SU-DHL-6 (cell line): ENCODE results near the gene ZSWIM4.

ENCODE experiments used
- H2AFZ ChIP-seq: fragments of 200-600 bp; sonication (generic); 2 replicates; pipeline ENCODE4 v1.6.1; 2014; ENCODE audit warnings: low read depth, mild to moderate bottlenecking, moderate library complexity, mixed read lengths, antibody characterized with exemption, low read length; ENCODE audit not compliant: severe bottlenecking
- H3F3A ChIP-seq: fragments of 200-600 bp; shearing (Covaris generic); 2 replicates; pipeline ENCODE4 v1.6.0; 2016; ENCODE audit warnings: antibody characterized with exemption, mild to moderate bottlenecking; ENCODE audit not compliant: insufficient read depth
- H3K27ac ChIP-seq: fragments of 200-600 bp; sonication (generic); 2 replicates; pipeline ENCODE4 v1.5.1; 2016; ENCODE audit warnings: low read depth, mild to moderate bottlenecking, low read length, moderate library complexity, mixed read lengths
- H3K27me3 ChIP-seq: fragments of 200-600 bp; sonication (generic), shearing (Covaris generic); 2 replicates; pipeline ENCODE4 v1.6.0; 2014; ENCODE audit warnings: mild to moderate bottlenecking, low read length
- H3K36me3 ChIP-seq: fragments of 200-600 bp; sonication (generic); 2 replicates; pipeline ENCODE4 v1.6.1; 2014; ENCODE audit warnings: mild to moderate bottlenecking, low read length, mixed read lengths
- H3K4me2 ChIP-seq: fragments of 300-600, 200-600 bp; shearing (Covaris generic), sonication (generic); 2 replicates; pipeline ENCODE4 v1.6.0; 2014; ENCODE audit warnings: low read length, low read depth, mild to moderate bottlenecking; ENCODE audit not compliant: poor library complexity, severe bottlenecking
- H3K4me3 ChIP-seq: fragments of 200-600 bp; sonication (generic); 2 replicates; pipeline ENCODE4 v1.5.1; 2014; ENCODE audit warnings: antibody characterized with exemption, low read length, mild to moderate bottlenecking, mixed read lengths; ENCODE audit not compliant: insufficient read depth, poor library complexity, severe bottlenecking
- H3K79me2 ChIP-seq: fragments of 200-600 bp; sonication (generic); 2 replicates; pipeline ENCODE4 v1.6.1; 2014; ENCODE audit warnings: mild to moderate bottlenecking, low read length, moderate library complexity; ENCODE audit not compliant: insufficient read depth
- H3K9ac ChIP-seq: fragments of 200-600 bp; sonication (generic); 2 replicates; pipeline ENCODE4 v1.7.0; 2014; ENCODE audit warnings: mild to moderate bottlenecking, low read length
- H3K9me2 ChIP-seq: fragments of 200-600 bp; sonication (generic); replicated peaks from 2 replicates; pipeline ENCODE4 v1.6.1; 2014; ENCODE audit warnings: low read length; ENCODE audit not compliant: insufficient read depth
- H3K9me3 ChIP-seq: fragments of 200-600 bp; sonication (generic); 2 replicates; pipeline ENCODE4 v1.6.1; 2014; ENCODE audit warnings: low read length, mixed read lengths; ENCODE audit not compliant: insufficient read depth
- H4K20me1 ChIP-seq: fragments of 200-600 bp; sonication (generic); 2 replicates; pipeline ENCODE4 v1.6.1; 2014; ENCODE audit warnings: low read depth, mild to moderate bottlenecking, antibody characterized with exemption, low read length, moderate library complexity, mixed read lengths
- CTCF ChIP-seq: fragments of 200-600 bp; sonication (generic); IDR thresholded peaks from one replicate; pipeline ENCODE4 v1.5.1; 2017; ENCODE audit warnings: antibody characterized with exemption, mild to moderate bottlenecking, low read length, moderate library complexity; ENCODE audit not compliant: insufficient read depth, poor library complexity, severe bottlenecking
- EZH2phosphoT487 ChIP-seq: fragments of 200-600 bp; sonication (generic), shearing (Covaris generic); conservative IDR thresholded peaks from 2 replicates; pipeline ENCODE4 v1.6.1; 2018; ENCODE audit warnings: mild to moderate bottlenecking, antibody characterized with exemption, low read length, moderate library complexity, mixed read lengths

ZSWIM4 gene

GRCh38 chr19:13881251-13881691, 86.0 kb downstream of the ZSWIM4 start:
- Histone ChIP-seq H3K9me2 (no peaks in the 10 kb centered on the region), H3K36me3 (no peaks in the 10 kb centered on the region), H4K20me1 (no peaks in the 10 kb centered on the region), H3K9ac (no peak overlapping the region), H3K9me3 (no peaks in the 10 kb centered on the region), H3F3A (no peaks in the 10 kb centered on the region), H3K27me3 (no peaks in the 10 kb centered on the region), H3K4me2 (no peak overlapping the region), H3K4me3 (no peak overlapping the region), H3K79me2 (no peaks in the 10 kb centered on the region), H2AFZ (no peak overlapping the region), H3K27ac (no peak overlapping the region)
- TF ChIP-seq EZH2phosphoT487 = no peak
- no peak for TF ChIP-seq CTCF
